ENCODE measurements around the gene CFAP77.
A peak's percentile ranks its signal among the peaks of the same experiment; 100 is the strongest.

The CFAP77 gene

DNA sequence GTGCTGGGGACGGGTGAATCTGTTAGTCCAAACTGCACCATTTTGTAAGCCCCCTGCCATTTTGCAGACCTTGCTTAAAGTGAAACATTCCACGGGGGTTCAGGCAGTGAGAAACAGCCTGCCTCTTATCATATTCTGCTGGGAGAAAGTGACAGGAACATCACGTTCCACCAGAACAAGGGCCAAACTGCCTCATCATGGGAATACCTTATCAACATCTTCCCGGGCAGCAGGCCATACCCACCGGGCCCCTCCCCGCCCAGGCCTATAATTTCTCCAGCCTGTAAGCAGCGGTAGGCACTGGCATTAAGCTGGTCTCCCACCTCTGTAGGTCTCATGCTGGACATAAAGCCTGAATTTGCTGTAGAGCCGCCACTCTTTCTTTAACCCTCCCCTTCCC, 1.5 kb upstream of the CFAP77 start:
- DNase-seq (ENCODE audit: low read depth, low spot score) = no peak

DNA sequence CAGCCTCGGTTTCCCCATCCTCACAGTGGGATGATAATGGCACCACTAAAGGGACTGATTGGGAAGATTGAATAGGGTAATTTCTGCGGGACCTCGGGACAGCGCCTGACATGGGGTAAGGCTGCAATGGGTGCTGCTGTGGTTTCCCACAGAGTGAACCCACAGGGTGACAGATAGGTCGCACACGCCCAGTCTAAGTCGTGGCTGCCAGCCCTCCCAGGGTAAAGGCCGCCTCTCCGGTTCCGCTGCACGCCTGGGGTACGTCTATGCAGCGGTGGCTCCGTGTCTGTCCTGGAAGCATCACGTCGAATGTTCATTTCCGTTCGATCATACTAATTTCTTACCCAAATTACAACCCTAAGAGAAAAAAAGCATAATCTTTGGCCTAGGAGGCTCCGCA, 631 bp downstream of the CFAP77 start:
- no peak for DNase-seq (ENCODE audit: low read depth, low spot score)

DNA sequence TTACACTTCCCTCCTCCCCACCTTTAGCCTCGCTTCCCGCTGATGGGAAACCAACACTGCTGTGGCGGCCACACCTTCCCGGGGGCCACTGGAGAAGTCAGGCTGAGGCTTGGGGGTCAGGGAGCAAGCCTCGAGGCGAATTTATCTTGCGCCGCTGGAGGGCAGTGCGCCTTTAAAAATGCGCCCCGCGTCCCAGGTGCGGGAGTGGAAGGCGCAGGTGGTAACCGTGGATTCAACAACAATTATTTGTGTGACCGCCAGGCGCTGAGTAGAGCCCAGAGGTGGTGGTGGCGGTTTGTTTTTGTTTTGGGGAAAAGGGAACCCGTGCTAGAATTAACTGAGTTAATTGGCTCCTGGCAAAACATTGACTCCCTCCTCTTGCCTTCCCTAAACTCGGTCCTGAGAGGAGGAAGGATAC, 1.1 kb downstream of the CFAP77 start:
- peak; percentile 19 for DNase-seq (ENCODE audit: low read depth, low spot score)

DNA sequence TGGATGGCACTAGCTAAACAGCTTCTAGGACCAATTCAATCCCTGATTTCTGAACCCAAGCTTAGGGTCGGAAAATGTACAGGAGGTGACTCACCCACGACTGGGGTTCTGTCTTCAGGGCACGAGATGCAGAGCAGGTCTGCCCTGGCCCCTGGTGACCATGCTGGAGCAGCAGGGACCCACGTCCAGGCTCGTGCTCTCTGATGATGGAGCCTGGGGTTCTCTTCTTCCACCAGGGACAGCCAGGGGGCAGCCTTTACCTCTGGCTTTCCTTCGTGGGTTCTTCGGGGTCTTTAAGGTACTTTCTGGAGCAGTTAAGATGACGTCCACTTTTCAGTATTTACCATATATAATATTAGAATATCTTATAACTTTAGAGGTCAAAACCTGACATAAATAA, 2.1 kb downstream of the CFAP77 start:
- no peak for DNase-seq (ENCODE audit: low read depth, low spot score)

DNA sequence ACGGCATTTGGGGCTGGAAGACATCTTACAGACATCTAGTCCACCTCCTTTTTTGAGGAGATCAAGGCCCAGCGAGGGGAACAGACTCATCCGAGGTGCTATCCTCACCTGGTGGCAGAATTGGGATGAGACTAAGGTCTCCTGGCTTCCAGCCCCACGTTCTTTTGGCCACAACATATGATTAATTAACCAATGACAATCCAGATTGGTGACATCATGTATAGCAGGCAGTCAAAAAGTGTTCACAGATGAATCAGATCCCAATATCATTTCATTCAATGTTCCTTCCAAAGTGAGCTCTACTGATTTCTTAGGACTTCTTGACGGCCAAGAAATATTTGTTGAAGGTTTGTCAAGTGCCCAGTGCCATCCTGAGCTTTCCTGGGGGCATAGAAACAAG, 3.9 kb downstream of the CFAP77 start:
- DNase-seq (ENCODE audit: low read depth, low spot score) = no peak

DNA sequence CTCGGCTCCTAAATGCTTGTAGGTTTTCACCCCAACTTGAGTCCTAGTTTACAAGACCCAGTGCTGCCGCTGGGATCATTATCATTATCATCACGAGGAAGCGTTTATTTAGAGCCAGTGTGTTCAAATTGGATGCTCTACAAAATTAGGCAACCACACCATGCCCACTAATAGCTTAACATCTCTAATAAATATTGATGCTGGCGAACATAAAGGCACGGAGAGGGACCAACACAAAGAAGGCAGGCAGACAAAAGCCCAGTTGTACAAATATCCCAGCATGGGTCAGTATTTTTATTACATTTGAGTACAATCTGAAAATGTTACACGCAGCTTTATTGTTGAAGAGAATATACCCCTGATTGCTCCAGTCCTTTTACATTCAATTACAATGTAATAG, 4.7 kb downstream of the CFAP77 start:
- no peak for DNase-seq (ENCODE audit: low read depth, low spot score)

DNA sequence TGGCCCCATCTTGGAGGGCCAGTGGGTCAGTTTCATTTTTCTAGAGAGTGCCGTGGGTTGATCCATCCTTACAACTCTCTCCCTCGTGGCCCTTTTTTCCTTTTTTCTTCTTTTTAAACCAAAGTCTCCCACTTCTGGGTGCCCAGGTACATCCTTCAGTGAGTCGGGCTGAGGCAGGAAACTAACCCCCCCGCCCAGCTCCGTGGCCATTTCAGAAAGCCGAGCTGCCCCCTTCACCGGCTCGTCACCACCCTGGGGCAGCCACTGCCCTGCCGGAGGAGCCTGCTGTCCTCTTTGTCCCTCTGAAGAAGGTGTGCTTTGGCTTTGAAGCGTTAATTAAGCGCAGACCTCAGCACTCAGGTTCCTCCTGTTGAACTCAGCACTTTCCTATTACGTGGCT, 5.2 kb downstream of the CFAP77 start:
- DNase-seq (ENCODE audit: low read depth, low spot score) = no peak

DNA sequence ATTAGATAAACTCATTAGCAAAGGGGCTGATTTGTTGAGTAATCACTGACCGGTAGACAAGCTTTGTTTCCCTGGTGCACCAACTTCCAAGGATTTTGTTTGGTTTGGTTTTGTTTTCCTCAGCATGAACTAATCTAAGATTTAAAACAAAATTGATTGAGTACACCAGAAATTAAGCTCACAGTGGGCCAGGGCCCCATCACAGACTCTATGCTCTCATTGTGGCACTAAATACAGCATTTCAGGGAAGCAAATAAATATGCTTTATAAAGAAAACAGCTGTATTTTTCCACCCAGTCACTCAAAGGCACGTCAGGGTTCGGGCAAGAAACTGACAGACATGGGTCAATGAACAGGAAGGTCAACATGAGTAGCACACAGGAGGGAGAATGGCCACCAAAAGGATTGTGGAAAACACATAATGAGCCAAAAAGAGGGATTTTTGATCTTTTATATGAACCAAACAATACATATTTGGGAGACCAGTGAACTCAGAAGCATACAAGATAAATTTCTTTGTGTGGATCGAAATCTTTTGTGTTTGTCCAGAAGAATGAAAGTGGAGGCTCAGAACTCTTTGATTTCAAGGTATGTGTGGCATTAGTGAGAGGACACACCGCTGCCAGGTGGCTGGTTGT, 8.8 kb downstream of the CFAP77 start:
- DNase-seq (ENCODE audit: low read depth, low spot score) = no peak

DNA sequence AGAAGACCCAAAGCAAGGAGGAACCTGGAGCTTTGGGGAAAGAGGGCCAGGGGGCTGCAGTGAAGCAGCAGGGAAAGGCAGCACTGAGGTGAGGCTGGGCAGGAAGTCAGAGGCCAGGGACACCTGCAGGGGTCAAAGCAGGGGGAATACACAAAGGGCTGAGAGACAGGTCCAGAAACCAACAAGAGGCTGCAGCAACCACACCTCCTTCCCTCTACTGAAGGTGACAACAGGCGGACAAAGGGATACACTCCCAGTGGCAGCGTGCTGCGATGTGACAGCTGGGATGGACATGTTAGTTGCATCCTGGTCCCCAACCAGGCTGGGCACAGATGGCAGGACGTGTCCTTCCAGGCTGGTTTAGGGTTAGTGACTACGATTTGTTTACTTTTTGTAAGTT, 12.6 kb downstream of the CFAP77 start:
- no peak for DNase-seq (ENCODE audit: low read depth, low spot score)

DNA sequence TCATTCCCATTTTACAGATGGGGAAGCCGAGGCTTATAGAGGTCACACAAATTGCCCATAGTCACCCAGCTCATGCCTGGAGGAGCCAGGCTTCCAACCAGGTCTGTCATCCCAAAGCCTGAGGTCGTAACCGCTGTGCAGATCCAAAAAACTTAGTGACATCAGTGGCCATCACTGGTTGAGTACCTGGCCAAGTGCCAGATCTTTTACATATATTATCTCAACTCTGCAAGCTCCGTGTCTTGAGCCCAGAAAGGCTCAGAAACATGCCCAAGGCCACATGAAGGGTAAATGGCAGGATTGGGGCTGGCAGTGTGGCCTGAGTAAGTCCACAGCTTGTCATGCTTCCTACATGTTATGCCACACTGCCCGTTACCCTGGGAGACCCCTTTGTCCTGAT, 13.5 kb downstream of the CFAP77 start:
- DNase-seq (ENCODE audit: low read depth, low spot score) = no peak

DNA sequence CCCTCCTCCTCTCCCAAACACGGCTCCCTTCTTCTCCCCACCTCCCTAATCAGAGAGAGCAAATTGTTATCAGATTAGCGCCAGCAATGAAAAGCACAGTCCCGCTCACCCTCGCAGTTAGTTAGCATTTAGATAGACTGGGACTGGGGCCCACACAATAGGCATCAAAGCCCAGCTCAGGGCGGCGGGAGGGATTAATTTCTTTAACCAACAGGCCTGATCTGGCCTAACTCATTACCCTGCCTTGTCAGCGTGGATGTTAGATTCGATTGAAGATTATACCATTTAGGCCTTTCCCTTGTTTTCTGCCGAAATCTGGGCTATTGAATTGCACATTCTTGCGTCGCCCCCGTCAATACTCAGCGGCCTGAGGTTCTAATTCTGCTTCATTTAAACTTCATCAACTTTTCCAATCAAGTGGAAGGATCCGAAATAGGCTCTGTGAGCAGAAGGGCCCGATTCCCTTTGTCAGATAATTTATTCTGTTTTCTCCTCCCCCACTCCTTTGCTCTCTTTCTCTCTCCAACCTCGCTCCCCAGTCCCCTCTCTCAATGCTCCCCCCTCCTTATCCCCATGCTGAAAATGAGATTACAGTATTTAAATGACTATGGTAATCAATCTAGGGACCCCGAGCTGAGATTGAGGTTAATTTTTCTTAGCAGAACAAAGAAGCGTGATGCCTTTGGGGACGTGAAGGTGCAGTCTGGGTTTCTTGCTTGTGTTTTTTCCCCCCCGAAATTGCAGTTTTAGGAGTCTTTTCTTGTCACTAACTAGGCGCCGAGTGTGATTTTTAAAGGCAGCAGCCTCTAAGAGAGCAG, 15.1 kb downstream of the CFAP77 start:
- DNase-seq (ENCODE audit: low read depth, low spot score) = no peak

DNA sequence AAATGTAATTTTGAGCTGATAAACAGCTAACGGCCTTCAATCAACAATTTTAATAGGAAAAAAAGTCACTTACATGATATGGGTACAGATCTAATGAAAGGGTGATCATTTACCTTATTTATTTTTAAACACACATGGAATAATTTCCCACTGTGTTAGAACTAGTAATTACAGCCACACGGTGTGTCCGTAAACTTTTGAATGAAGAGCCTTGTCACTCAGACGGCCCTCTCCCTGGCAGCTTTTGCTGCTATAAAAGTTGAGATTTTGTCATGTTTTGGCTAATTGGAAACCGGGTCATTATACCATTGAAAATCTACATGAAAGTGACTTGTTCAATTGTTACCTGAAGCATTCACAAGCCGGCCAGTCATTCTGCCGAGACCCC, 15.7 kb downstream of the CFAP77 start:
- DNase-seq (ENCODE audit: low read depth, low spot score) = no peak

DNA sequence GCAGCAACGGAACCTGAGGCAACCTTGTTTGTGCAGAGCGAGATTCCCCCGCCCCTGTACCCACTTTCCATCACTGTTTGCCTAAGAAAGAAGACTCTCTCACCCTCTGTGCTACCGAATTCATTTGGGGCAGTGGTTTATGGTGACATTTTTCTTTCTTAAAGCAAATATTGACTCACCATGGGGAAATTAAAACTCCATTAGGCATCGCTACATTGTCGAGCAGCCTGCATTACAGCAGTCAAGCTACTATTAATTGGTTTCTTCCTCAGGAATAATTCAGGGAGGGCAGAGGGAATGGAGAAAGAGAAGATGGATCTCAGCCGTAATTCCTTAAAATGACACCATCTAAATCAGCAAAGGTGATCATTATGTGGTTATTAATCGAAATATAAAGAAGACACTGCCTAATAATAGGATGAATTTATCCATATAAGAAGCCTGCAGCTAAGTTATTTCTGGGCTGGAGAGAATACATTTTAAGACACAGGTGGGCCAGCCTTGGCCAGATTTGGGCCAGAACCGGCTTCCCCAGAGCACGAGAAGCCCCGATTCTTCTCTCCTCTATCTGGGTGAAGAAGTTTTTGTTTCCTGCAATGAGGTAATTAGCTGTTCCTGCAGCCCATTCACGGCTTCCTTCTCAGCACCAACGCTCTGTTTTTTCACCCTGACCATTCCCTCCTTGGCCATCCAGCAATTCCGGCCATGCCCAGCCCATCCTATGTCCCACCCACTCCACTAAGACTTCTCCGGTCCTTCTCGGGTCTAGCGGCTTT, 16.8 kb downstream of the CFAP77 start:
- DNase-seq (ENCODE audit: low read depth, low spot score) = no peak

DNA sequence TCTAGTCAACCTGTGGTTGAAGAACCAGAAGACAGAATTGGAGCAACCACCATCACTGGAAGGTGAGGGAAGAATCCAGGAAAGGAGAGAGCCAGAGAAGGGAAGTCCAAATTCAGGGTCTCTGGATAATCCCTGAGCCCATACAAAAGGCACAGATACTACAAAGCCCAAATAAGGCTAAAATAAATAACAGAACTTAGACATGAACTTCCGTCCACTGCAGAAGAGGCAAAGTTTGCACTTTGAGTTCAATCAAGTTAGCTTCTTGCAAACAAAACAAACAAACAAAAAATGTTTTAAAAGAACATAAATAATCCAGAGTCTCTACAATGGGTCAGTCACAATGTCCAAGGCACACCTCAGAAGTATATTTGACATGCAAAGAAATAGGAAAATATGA, 21.0 kb downstream of the CFAP77 start:
- DNase-seq (ENCODE audit: low read depth, low spot score) = no peak

DNA sequence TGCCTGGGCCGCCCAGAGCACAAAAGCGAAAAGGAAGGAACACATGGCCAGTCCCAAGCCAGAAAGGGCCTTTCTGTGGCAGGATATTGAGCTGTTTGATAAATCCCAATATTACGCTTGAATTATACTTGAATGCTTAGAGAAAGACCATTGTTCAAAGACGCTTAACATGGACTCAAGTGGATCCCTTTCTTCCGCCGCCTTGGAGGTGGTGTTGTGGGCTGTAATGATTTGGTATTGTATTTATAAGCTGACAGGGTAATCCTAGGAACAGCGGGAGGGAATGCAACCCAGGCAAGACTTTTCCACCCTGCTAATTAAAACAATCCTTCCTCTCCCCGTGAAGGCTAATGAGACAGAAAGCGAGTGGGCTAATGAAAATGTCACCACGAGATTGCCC, 24.9 kb downstream of the CFAP77 start:
- no peak for DNase-seq (ENCODE audit: low read depth, low spot score)

DNA sequence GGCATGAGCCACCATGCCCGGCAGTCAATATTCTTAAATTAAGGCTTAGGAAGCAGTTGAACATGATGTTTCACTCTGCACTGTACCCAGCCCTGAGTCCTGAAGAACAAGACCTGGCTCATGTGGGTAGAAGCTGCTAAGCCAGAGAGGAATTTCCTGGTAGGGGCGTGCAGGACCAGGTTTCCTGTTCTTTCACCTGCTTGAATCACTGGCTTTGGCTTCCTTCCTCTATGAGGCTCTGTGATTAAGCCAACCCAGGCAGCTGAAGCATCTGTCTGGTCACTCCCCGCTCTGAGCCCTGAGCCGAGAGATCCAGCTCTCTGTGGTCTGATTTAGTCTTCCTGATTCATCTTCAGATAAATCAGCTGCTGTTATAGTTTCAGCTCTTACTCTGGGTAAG, 29.1 kb downstream of the CFAP77 start:
- DNase-seq (ENCODE audit: low read depth, low spot score) = no peak

DNA sequence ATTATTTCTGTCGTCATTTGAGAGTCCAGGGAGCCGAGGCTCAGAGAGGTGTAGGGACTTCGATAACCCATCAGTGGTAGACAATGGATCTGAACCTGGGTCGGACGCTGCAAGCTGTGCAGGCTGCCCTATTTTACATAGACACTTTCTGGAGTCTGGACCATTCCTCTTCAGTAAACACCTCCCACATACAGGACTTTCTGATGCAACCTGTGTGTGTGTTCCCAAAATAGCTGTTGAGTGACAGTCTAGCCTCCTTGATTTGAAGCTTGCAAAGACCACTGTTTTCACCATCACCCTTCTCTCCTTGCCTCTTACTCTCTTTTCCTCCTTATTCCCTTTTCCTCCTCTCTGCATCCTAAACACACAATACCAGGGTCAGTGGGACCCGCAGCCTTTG, 30.7 kb downstream of the CFAP77 start:
- no peak for DNase-seq (ENCODE audit: low read depth, low spot score)

DNA sequence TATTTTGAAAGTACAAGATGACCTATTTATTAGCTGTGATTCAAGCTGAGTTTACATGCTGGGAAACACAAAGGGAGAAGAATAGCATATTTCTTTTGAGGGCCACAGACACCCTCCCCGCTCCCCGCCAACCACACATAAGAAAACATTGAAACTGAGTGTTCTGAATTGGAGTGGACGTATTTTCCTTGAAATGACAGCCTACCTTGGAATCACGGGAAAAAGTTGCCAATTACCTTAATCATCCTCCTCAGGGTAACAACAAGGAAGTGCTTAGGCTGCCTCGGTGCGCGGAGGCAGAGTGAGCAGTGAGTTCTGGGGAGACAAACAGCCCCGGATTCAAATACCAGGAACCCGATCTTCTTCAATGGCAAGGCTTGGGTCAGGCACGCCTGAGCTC, 31.4 kb downstream of the CFAP77 start:
- DNase-seq (ENCODE audit: low read depth, low spot score) = no peak

DNA sequence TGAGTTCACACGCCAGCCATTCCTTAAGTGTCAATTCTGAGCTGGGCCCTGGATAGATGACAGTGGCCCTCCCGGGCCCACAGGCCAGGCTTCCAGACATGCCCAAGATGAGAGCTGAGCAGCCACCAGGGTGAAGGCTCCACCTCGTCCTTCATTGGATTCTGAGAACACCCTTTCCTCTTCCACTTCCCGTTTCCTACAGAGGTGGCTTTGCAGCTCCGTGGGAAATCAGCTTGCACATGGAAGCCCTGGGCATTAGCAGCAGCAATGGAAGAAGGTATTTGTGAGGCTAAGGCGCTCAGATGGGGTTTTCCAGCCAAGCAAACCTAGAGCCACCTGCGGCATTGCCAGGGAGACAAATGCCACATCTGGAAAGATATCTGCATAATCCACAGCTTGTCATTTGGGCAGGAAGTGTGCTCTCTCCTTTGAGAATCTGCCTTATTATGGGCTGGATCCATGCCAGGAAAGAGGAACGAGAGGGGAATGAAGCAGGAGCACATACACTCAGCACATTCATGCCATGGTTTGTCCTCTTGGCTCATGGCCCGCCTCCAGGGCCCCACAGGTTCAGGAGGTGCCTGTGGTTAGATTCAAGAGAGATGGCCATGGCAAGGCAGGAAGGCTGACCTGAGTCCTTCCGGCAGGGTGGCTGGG, 34.1 kb downstream of the CFAP77 start:
- no peak for DNase-seq (ENCODE audit: low read depth, low spot score)

DNA sequence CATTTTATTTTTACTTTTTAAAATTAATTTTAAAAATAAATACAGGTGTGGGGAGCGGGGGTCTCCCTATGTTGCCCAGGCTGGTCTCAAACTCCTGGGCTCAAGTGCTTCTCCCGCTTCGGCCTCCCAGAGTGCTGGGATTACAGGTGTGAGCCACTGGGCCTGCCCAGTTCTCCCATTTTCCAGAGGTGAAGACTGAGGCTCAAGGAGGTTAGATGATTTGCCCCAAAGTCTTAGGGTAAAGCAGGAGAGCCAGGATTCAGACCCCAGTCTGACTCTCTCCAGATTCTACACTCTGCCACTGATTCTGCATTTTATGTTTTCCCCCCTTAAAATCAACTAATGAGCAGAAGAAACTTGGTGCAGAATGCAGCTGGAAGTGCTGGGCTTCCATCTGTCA, 36.9 kb downstream of the CFAP77 start:
- DNase-seq (ENCODE audit: low read depth, low spot score) = no peak

DNA sequence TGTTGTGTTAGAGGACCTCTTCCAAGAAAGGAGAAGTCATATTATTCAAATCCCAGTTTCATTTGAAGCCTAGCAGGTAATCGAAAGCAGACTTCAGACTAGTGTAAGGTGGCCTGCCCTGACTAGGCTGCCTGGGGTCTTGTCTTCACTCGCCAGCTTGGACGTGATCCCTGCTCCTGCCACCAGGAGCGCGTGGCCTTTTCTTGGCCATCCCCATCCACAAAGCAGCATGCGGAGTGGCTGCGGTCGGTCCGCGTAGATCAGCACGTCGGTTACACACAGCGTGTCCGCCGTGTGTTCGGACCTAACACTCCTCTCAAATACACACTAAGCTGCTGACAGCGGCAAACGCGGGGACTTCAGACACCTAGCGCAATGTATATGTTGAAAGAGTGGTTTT, 37.3 kb downstream of the CFAP77 start:
- no peak for DNase-seq (ENCODE audit: low read depth, low spot score)

DNA sequence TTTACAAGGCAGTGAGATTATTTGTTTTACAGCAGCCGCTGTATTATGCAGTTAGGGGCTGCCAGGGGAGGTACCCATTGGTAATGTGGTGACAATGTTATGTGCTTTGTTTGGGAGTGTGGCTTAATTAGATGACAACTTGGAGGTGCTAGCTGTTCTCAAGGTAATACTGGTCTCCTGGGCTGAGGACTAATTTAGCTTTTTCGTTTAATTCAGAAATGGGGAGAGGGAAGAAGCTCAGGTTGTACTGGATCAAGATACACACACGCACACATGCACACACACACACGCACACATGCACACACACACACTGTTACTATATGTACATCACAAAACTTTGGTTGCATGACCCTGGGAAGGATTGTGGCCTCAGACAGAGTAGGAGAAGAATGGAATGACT, 37.9 kb downstream of the CFAP77 start:
- DNase-seq (ENCODE audit: low read depth, low spot score) = no peak

All from activated naive CD8-positive, alpha-beta T cell treated with anti-CD3 and anti-CD28 coated beads, Interleukin-2, amount 50 U/mL, for 16 hours (primary cell).